GM21360 (cell line): ENCODE measurements around the gene TRIOBP.
A peak's percentile ranks its signal among the peaks of the same experiment; 100 is the strongest.

Source experiments
- ATAC-seq: cut with Tn5 transposase; IDR thresholded peaks from one replicate; pipeline ENCODE4 v1.9.1; 2021; ENCODE audit warnings: mild to moderate bottlenecking, moderate library complexity; ENCODE audit not compliant: unreplicated experiment

Gene TRIOBP

DNA sequence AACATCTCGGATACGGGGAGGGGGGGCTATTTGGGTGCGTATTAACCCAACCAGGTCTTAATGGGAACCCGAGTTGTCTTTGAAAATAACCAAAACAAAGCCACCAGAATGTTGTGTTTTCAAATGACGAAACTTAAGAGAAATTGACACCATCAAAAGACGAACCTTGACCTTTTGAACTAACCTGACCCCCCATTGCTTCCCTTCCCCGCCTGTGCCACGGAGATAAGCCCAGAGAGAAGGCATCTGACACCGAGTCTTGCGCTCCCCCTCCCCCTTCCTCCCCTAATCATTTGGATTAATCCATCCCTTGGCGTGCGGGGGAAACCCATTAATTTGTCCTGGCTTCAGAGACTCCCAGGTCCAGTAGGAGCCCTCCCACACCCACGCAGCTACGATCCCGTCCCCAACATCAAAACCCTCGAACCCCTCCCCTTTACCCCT is 106.4 kb downstream of the TRIOBP start:
- no peak for ATAC-seq

DNA sequence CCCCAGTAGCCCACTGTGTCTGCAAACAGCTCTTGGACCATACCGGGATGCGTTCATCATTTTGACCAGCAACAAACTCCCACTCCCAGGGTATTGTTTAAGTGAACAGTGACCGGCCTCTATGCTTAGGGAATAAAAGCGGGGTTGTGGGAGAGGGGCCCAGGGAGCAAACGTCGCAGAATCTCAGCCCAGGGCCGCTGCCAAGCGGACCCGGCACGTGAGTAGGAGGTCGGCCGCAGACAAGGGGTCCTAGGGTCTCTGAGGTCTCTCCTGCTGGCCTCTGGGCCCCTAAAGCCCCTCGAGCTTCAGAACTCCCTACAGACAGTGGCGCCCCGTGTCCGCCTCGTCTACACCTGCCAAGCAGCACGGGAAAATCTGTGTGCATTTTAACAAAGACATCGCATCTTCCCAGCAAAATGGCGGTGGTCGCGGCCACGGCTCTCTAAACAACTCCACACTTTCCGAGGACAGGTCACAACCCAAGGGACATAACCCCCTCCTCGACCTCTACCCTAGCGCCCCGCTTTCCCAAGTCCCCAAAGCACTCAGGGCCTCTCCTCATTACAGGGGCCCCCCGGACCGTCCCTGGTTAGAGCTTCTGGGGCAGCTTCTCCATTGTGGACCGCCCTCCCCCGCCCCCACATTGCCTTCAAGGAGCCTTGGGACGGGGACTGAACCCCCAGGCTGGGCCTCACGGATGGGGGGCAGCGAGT is 106.9 kb downstream of the TRIOBP start:
- no peak for ATAC-seq

DNA sequence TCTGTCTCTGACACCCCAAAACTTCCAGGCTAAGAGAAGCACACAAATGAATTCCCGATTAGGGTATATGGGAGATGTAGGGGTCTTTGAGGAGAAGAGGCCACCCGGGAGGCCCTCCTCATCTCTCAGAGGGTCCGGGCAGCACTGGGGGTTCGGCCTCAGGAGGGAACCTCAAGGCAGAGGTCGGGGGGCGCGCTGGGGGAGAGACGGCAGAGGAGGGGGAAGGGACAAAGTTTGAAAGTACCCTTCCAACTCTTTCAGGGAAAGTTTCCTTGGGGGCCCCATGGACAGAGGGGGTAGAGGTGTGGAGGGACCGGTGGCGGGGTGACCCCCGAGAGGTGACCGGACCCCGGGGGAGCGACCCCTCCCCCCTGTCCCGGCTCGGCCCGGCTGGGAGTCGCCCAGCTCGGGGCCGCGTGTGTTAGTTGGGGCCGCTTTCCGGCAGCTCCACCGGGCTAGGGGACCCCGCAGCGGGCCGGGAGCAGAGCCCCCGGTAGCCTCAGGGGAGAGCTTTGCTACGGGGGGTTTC is 107.6 kb downstream of the TRIOBP start:
- no peak for ATAC-seq

DNA sequence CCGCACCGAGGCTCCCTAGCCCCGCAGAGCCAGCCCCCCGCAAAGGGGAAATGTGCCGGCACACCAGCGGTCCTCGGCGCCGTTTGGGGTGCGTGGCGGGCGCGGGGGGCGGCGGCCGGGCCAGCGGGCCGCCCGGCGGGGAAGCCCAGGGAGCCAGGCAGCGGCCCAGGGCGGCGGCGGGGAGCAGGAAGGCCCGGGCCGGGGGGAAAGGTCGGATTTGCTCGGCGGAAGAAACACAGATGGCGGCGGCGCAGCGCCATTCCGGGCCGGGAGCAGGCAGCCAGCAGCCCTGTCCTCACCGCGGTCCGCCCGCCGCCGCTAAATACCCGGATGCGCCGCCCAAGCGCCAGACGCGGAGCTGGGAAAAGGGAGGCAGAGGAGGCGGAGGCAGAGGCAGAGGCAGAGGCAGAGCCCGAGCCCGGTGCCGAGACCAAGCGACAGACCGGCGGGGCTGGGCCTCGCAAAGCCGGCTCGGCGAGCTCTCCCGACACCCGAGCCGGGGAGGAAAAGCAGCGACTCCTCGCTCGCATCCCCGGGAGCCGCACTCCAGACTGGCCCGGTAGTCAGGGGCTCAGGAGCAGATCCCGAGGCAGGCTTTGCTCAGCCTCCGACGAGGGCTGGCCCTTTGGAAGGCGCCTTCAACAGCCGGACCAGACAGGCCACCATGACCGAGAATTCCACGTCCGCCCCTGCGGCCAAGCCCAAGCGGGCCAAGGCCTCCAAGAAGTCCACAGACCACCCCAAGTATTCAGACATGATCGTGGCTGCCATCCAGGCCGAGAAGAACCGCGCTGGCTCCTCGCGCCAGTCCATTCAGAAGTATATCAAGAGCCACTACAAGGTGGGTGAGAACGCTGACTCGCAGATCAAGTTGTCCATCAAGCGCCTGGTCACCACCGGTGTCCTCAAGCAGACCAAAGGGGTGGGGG is 108.3 kb downstream of the TRIOBP start:
- ATAC-seq: no peak

DNA sequence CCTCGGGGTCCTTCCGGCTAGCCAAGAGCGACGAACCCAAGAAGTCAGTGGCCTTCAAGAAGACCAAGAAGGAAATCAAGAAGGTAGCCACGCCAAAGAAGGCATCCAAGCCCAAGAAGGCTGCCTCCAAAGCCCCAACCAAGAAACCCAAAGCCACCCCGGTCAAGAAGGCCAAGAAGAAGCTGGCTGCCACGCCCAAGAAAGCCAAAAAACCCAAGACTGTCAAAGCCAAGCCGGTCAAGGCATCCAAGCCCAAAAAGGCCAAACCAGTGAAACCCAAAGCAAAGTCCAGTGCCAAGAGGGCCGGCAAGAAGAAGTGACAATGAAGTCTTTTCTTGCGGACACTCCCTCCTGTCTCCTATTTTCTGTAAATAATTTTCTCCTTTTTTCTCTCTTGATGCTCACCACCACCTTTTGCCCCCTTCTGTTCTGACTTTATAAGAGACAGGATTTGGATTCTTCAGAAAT is 109.0 kb downstream of the TRIOBP start:
- ATAC-seq: no peak

DNA sequence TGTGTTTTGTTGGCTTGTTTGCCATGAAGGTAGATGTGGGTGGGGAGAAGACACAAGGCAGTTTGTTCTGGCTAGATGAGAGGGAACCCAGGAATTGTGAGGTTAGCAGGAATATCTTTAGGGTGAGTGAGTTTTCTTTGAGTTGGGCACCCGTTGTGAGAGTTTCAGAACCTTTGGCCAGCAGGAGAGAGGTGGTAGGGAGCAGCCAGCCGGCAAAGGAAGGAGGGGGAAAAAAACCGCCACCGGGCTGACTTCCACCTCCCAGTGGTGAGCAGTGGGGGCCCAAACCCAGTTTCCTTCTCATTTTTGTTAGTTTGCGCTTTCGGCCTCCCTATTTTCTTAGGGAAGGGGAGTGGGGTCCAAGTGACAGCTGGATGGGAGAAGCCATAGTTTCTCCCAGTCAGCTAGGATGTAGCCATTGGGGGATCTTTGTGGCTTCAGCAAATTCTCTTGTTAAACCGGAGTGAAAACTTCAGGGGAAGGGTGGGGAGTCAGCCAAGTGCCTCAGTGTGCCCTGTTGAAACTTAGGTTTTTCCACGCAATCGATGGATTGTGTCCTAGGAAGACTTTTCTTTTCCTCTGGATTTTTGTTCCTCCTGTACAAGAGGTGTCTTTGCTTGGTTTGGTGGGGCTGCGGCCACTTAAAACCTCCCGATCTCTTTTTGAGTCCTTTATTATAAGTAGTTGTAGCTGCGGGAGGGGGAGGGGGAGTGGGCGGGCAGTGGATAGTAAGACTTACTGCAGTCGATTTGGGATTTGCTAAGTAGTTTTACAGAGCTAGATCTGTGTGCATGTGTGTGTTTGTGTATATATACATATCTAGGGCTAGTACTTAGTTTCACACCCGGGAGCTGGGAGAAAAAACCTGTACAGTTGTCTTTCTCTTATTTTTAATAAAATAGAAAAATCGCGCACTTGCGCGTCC is 109.8 kb downstream of the TRIOBP start:
- ATAC-seq: no peak

DNA sequence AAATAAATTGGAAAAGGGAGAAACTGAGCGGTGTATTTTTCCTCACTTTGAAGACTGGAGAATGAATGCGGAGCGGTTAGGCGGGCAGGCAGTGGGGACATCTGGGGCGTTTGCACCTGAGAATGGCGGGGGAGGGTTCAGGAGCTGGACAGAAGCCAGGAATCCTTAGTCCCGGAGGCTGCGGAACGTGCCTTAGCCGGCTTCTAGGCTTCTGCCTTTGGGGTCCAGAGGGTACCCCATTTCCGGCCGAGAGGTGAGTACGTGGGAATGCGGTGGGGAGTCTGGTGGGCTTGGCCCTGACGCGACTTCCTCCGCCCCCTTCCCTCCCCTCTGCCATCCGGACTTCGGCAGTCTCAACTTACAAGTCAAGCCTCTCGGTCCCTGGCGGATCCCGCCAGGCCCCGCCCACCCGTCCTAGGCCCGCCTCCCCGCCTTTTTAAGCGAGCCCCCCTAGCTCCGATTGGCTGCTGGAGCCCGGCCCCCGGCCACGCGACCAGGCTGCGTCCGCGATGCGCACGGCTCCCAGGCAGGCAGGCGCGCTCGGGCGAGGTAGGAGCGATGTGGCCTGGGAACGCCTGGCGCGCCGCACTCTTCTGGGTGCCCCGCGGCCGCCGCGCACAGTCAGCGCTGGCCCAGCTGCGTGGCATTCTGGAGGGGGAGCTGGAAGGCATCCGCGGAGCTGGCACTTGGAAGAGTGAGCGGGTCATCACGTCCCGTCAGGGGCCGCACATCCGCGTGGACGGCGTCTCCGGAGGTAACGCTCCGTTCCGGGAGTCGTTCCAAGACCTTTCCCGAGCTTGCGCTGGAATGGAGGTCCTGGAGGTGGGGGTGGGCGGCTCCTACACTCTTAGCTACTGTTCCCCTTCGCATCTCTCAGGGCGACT is 110.8 kb downstream of the TRIOBP start, which contains the start of gene GCAT:
Gene GCAT, plus strand, starts transcription at position 525 of the 884 bp plus-strand sequence. Its CDS starts 34 bp downstream, at position 559.
- peak; percentile 83 for ATAC-seq

DNA sequence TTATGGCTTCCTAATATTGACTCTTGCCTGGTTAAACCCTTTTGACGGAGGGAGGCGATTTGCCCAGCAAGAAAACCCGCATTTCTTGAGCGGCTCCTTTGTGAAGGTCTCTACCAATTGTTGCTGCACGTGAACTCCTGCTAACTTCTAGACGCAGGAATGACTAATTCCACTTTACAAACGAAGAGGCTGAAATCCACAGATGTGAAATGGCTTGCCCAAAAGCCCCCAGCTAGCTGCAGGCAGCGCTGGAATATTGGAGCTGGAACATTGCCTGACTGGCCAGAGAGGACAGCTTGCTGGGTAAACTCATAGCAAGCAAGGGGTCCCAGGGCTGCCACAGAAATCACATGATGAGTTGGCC is 111.4 kb downstream of the TRIOBP start:
- no peak for ATAC-seq

DNA sequence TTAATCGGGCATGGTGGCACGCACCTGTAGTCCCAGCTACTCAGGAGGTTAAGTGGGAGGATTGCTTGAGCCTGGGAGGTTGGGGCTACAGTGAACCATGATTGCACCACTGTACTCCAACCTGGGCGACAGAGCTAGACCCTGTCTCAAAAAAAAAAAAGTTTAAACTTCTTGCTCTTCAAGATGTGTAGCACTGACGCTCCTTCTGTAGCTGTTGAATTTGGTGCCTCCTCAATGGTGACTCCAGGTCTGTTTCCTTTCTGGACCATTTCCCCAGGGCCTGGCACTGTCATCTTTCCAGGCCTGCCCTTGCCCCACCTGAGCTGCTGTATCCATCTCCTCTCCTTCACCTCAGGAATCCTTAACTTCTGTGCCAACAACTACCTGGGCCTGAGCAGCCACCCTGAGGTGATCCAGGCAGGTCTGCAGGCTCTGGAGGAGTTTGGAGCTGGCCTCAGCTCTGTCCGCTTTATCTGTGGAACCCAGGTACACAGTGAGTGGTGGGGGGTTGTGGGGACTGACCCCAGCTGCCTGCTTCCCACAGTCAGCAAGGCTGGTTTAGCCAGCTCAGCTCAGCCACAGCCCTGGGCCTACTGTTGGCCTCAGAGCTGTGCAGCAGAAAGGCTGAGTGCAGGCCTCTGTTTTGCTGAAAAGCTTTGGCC is 113.0 kb downstream of the TRIOBP start:
- ATAC-seq: no peak

DNA sequence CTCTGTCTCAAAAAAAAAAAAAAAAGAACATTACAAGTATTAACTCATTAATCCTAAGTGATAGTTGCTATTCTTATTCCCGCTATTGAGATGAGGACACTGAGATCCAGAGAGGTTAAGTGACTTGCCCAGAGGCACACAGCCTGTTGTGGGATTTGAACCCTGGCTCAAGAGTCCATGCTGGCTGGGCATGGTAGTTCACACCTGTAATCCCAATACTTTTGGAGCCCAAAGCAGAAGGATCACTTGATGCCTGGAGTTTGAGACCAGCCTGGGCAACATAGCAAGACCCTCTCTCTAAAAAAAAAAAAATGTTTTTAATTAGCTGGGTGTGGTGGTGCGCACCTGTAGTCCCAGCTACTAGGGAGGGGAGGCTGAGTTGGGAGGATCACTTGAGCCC is 115.0 kb downstream of the TRIOBP start:
- no peak for ATAC-seq

DNA sequence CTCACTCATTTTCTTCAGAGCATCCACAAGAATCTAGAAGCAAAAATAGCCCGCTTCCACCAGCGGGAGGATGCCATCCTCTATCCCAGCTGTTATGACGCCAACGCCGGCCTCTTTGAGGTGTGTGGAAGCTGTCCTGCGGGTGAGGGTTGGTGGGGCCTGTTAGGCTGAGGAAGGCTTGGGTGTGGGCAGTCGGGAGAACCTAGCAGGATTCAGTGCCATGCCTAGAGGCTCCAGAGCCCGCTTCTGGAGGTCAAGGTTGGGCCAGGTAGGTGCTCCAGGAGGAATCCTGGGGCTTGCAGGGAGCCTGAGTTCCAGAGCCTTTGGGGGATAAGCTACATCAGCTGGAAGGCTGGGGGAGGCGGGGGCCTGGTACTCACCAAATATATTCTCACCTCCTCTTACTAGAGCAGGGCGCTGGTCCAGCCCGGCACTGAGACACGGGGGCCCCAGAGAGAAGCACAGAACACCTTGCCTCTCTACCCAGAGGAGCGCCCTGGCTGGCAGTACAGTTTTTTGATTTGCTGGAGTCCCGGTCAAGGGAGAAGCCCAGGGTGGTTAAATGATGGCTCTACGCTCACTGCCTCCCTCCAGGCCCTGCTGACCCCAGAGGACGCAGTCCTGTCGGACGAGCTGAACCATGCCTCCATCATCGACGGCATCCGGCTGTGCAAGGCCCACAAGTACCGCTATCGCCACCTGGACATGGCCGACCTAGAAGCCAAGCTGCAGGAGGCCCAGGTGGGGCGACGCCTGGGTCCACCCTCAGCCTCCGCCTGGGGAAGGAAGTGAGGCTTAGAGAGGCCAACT is 116.2 kb downstream of the TRIOBP start:
- no peak for ATAC-seq

DNA sequence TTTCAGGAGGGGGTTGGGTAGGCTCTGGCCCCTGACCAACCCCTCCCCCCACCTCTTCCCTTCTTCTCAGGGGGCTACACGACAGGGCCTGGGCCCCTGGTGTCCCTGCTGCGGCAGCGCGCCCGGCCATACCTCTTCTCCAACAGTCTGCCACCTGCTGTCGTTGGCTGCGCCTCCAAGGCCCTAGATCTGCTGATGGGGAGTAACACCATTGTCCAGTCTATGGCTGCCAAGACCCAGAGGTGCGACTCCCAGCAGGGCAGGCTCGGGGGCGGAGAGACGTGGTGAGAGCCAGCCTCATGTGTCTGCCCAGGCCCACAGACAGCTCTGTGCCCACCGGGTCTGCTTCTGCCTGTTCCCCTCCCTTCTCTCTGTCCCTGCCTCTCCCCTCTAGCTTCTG is 118.7 kb downstream of the TRIOBP start:
- no peak for ATAC-seq

DNA sequence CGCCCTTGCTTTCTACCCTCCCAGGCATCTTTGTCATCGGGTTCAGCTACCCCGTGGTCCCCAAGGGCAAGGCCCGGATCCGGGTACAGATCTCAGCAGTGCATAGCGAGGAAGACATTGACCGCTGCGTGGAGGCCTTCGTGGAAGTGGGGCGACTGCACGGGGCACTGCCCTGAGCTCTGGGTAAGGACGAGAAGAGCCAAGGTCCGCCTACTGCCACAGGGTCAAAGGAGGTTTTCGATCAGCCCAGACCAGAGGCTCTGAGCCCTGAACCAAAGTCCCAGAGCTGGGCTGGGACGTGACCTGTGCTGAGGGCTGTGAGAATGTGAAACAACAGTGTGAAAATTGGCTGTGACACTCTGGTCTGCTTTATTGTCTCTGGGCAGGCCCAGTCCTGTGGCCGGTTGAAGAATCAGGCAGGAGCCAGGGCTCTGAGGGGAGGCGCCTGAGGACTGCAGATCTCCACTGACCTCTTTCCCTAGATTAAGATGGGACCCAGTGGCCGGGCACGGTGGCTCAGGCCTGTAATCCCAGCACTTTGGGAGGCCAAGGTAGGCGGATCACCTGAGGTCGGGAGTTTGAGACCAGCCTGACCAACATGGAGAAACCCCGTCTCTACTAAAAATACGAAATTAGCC is 119.8 kb downstream of the TRIOBP start:
- no peak for ATAC-seq

DNA sequence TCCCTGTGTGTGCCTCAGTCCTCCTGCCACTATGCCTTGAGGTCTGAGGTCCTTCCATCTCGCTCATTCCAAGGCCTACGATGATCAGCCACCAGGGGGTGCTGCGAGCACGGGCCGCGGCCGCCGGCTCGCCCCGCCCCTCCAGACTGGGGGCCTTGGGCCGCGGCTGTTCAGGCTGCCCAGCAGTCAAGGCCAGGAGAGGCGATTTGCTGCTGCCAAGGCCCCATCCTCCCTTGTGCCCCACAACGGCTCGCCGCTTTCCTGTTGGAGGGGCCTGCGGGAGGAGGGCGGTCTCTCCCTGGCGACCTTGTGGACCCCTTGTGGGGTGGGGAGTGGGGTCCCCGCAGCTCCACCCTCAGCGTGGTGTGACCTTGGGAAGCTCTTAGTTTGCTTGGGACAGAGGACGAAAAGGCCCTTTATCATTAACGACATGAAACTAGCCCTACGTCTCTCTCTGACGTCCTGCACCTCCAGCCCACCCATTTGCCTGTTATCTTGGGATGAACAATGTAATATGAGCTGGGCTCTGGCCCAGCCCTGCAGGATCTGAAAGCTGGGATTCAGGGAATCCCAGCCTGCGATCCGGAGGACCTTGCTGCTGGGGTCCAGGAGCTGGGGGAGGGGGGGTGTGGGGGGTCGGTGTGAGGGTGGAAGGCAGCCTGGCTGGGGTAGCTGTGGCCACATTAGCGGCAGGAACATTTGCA is 121.0 kb downstream of the TRIOBP start:
- ATAC-seq: no peak

DNA sequence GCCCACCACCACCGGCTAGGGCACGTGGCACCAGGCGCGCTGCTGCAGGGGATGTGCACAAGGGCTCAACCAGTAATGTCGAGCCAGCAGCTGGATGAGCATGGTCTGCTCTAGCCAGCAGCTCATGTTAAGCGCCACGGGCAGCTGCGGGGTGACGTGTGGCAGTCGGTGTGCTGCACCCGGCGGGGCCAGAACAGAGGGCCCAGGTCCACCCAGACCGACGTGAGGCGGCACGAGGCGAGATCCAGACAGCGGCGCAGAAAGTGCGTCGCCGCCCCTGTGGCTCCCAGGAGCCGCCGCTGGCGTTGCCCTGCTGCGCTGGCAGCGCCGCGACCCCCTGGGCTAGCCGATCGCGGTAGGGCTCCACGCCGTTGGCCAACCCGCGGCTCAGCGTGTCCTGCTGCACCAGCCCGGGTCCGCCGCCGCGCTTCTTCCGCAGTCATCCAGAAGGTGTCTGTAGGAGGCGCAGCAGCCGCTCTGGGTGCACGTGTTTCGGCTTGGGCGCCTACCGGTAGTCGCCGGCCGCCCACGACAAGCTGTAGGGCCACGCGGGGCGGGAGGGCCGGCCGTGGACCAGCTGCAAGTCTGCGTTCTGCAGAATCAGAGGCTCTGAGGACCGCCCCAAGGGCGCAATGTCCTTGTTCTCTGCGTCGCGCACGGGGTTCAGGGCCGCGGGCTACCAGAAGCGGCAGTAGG is 121.7 kb downstream of the TRIOBP start:
- no peak for ATAC-seq

DNA sequence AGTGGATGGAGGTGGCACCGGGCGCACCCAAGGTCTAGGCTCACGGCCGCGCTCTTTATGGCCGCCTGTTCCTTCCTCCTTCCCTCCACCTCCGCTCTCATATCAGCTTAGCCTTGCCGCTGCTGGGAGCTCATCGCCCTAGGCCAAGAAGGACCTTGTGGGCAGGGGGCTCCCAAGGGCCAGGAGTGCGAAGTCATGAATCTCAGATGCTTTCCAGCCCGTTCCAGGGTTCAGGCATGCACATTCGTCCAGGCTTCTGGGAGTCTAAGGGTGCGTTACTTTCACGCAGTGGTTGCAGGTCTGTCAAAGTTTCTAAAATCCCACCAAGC is 122.2 kb downstream of the TRIOBP start:
- ATAC-seq: no peak

DNA sequence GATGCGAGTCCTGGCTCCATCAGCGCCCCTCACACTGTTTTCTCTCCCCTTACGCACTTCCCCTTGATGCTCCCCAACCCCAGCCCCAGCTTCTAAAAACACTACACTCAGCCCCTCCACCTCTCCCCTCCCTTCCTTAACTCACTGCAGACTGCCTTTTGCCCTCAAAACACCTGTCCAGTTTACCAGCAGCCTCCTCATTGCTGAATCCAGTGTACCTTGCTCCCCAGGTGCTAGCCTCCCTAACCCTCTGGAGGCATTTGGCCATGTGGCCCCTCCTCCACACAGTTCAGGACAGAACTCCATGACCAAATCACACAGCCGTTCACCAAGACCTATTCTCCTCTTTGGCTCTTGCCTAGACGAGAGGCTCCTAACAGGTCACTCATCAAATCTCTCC is 123.5 kb downstream of the TRIOBP start:
- ATAC-seq: no peak
